Measurements from ENCODE around the gene MBD3.
"Not testable (repeated sequence)": the region's sequence is repeated elsewhere in the genome, so short reads cannot be mapped to it uniquely, and the experiment has no call there.

MBD3 gene, protein sequence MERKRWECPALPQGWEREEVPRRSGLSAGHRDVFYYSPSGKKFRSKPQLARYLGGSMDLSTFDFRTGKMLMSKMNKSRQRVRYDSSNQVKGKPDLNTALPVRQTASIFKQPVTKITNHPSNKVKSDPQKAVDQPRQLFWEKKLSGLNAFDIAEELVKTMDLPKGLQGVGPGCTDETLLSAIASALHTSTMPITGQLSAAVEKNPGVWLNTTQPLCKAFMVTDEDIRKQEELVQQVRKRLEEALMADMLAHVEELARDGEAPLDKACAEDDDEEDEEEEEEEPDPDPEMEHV

DNA sequence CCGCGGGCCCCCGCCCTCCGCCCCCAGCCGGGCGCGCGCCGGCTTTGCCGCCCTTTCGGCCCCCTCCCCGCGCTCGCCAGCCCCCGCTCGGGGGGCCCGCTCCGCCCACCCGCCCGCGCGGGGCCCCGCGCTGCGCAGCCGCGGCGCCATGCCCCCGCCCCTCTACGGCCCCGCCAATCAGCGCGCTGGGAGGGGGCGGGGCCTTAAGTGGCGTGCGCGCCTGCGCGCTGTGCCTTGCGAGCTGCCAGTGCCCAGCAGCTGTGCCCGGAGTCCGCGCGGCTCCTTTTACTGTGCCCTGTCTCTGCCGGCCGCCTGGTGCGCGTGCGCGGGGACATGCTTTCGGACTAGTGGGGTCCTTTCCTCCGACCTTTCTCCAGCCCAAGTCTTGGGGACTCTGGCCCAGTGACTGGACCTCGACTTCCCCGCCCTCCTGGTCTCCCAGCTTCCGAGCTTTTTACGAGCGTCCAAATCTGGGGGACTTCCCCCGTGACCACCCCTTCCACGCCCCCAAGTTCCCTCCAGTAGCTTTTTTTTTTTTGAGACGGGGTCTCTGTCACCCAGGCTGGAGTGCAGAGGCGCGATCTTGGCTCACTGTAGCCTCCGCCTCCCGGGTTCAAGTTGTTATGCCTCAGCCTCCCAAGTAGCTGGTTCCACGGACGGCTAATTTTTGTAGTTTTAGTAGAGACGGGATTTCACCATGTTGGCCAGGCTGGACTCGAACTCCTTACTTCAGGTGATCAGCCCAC lies at the start of gene MBD3:
TSS of gene MBD3 (minus strand) at position 111 of the 746 bp plus-strand sequence. CDS start 234 bp downstream, outside the sequence.
- H3K4me1 ChIP-seq (ENCODE audit: insufficient read depth, low read length): peaks cover 18% of the 10 kb centered on the region
- peak within 1 kb of the TSS; percentile 78 to 86 for H3K4me3 ChIP-seq (ENCODE audit: low read depth in 1 of 2, low read length in 2 of 2)
- H3K9me3 ChIP-seq (ENCODE audit: low read length): no peaks in the 10 kb centered on the region
- H3K27me3 ChIP-seq (ENCODE audit: control insufficient read depth in 1 of 2, insufficient read depth in 2 of 2, low read length in 2 of 2): no peaks in the 10 kb centered on the region
- H3K36me3 ChIP-seq (ENCODE audit: insufficient read depth, low read length): peaks cover 9% of the 10 kb centered on the region
- H3K27ac ChIP-seq (ENCODE audit: low read depth, low read length): peak within 1 kb of the TSS; percentile 97
- H3K9ac ChIP-seq (ENCODE audit: low read length): peak within 1 kb of the TSS; percentile 68

DNA sequence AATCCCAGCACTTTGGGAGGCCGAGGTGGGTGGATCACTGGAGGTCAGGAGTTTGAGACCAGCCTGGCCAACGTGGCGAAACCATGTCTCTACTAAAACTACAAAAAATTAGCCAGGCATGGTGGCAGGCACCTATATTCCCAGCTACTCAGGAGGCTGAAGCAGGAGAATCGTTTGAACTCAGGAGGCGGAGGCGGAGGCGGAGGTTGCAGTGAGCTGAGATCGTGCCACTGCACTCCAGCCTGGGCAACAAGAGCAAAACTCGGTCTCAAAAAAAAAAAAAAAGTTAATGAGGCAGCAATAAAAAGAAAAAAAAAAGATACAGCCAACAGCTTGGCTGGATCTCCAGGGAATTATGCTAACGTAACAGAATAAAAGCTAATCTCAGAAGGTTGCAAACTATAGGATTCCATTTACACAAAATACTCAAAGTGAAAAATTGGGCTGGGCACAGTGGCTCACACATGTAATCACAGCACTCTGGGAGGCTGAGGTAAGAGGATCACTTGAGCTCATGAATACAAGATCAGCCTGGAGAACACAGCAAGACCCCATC lies 48.3 kb upstream of the MBD3 start:
- H3K9ac ChIP-seq (ENCODE audit: low read length); H3K4me3 ChIP-seq (ENCODE audit: low read depth in 1 of 2, low read length in 2 of 2); H3K27ac ChIP-seq (ENCODE audit: low read depth, low read length); H3K9me3 ChIP-seq (ENCODE audit: low read length); H3K4me1 ChIP-seq (ENCODE audit: insufficient read depth, low read length); H3K27me3 ChIP-seq (ENCODE audit: control insufficient read depth in 1 of 2, insufficient read depth in 2 of 2, low read length in 2 of 2); H3K36me3 ChIP-seq (ENCODE audit: insufficient read depth, low read length): not testable (repeated sequence)

DNA sequence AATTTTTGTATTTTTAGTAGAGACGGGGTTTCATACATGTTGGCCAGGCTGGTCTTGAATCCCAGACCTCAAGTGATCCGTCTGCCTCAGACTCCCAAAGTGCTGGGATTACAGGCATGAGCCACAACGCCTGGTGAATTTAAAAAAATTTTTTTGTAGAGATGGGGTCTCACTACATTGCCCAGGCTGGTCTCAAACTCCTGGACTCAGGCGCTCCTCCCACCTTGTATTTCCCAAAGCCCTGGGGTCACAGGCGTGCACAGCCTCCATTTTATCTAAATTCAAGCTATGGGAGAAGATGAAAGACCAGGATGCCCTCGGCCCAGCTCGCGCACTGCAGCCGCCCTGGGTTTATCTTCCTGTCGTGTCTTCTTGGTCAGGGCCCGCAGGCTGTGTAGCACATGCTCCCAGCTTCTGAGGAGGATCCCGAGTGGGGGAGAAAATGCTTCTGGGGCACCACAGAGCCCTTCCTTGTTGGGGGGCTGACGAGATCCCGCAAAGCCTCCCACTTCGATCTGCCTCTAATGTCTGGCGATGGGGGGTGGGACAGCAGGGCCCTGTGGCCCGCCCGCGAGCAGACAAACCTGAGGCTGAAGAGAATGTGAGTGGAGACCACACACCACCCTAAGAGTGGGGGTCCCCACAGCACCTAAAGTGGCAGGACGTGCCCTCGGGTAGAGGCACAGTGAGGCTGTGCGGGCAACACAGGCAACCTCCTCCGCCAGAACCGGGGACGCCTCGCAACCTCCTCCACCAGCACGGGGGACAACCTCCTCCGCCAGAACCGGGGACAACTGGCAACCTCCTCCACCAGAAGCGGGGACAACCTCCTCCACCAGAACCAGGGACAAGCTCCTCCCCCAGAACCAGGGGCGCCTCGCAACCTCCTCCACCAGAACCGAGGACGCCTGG lies 43.9 kb upstream of the MBD3 start:
- H3K4me3 ChIP-seq (ENCODE audit: low read depth in 1 of 2, low read length in 2 of 2): no peak overlapping the region
- no peak overlapping the region for H3K27ac ChIP-seq (ENCODE audit: low read depth, low read length)
- no peaks in the 10 kb centered on the region for H3K36me3 ChIP-seq (ENCODE audit: insufficient read depth, low read length)
- no peaks in the 10 kb centered on the region for H3K9me3 ChIP-seq (ENCODE audit: low read length)
- H3K9ac ChIP-seq (ENCODE audit: low read length): no peak overlapping the region
- no peaks in the 10 kb centered on the region for H3K27me3 ChIP-seq (ENCODE audit: control insufficient read depth in 1 of 2, insufficient read depth in 2 of 2, low read length in 2 of 2)
- no peaks in the 10 kb centered on the region for H3K4me1 ChIP-seq (ENCODE audit: insufficient read depth, low read length)

DNA sequence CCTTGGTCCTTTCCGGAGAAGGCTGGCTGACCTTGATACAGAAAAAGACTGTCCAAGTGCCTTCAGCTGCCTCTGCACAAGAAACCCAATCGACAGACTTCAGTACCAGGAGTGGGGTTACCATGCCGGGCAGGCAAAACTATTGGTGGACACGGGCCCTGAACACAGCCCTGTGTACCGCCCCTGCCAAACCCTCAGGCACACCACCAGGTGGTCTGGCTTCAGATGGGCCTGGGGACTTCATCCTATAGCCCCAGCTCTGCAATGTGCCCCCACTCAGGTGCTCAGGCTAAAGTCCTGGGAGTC lies 42.2 kb upstream of the MBD3 start:
- H3K9me3 ChIP-seq (ENCODE audit: low read length): no peaks in the 10 kb centered on the region
- no peaks in the 10 kb centered on the region for H3K36me3 ChIP-seq (ENCODE audit: insufficient read depth, low read length)
- no peaks in the 10 kb centered on the region for H3K27me3 ChIP-seq (ENCODE audit: control insufficient read depth in 1 of 2, insufficient read depth in 2 of 2, low read length in 2 of 2)
- no peak overlapping the region for H3K27ac ChIP-seq (ENCODE audit: low read depth, low read length)
- H3K4me1 ChIP-seq (ENCODE audit: insufficient read depth, low read length): no peaks in the 10 kb centered on the region
- no peak overlapping the region for H3K4me3 ChIP-seq (ENCODE audit: low read depth in 1 of 2, low read length in 2 of 2)
- no peak overlapping the region for H3K9ac ChIP-seq (ENCODE audit: low read length)

DNA sequence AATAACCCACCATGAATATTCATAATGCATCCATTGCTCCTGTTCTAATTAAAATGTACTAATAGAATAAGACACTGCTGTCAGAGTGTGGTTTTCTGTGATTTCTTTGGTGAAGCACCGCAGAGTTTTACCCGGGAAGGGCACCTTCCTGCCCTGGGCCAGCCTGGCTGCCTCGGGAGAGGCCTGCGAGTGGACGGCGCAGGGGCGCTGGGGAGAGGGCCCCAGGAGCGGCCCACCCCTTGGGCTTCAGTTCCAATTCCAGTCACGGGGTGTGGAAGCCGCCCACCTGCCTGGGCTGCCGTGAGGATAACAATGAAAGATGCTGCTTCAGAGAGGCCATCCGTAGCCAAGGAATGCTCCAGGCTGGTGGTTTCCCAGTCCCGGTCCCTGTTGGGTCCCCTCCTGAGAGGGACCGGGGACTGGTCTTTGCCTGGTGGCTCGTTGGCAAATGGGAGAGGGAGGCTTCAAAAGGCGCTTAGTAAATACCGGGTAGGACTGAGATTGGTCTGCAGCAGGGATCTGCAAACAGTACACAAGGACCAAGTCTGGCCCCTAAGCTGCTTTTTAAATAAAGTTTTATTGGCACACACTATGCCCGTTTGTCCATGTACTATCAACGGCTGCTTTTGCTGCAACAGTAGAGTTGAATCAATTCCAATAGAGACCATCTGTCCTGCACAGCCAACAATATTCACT lies 41.7 kb upstream of the MBD3 start:
- H3K9me3 ChIP-seq (ENCODE audit: low read length): no peaks in the 10 kb centered on the region
- H3K9ac ChIP-seq (ENCODE audit: low read length): no peak overlapping the region
- H3K27me3 ChIP-seq (ENCODE audit: control insufficient read depth in 1 of 2, insufficient read depth in 2 of 2, low read length in 2 of 2): no peaks in the 10 kb centered on the region
- no peak overlapping the region for H3K27ac ChIP-seq (ENCODE audit: low read depth, low read length)
- no peaks in the 10 kb centered on the region for H3K4me1 ChIP-seq (ENCODE audit: insufficient read depth, low read length)
- H3K36me3 ChIP-seq (ENCODE audit: insufficient read depth, low read length): no peaks in the 10 kb centered on the region
- no peak overlapping the region for H3K4me3 ChIP-seq (ENCODE audit: low read depth in 1 of 2, low read length in 2 of 2)

DNA sequence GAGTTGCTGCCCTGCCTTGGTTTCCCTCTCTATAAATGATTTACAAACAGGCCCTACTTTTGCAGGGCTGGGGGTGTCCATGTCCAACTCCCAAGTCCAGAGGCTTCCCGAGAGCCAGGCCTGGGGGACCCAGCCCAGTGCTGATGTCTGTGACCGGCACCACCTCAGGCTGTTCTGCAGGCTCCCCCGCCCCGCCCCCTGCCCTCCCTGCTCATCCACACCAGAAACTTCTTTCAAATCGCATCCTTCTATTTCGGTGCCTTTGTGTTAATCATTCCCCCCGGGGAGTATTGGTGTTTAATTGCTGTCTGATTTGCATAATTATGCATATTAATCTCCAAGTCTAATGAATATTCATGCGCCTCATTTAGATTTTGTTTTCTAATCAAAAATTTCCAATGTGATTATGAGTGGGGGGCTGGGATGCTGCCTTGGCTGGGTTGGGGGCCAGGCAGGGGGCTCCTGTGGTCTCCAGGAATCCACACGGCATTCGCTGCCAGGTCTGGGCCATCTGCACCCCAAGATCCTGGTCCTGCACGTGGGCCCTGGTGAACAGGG lies 40.7 kb upstream of the MBD3 start:
- Histone ChIP-seq H3K36me3 (ENCODE audit: insufficient read depth, low read length) (no peaks in the 10 kb centered on the region), H3K9ac (ENCODE audit: low read length) (no peak overlapping the region), H3K4me1 (ENCODE audit: insufficient read depth, low read length) (no peaks in the 10 kb centered on the region), H3K9me3 (ENCODE audit: low read length) (no peaks in the 10 kb centered on the region), H3K27ac (ENCODE audit: low read depth, low read length) (no peak overlapping the region), H3K27me3 (ENCODE audit: control insufficient read depth in 1 of 2, insufficient read depth in 2 of 2, low read length in 2 of 2) (no peaks in the 10 kb centered on the region), H3K4me3 (ENCODE audit: low read depth in 1 of 2, low read length in 2 of 2) (no peak overlapping the region)

DNA sequence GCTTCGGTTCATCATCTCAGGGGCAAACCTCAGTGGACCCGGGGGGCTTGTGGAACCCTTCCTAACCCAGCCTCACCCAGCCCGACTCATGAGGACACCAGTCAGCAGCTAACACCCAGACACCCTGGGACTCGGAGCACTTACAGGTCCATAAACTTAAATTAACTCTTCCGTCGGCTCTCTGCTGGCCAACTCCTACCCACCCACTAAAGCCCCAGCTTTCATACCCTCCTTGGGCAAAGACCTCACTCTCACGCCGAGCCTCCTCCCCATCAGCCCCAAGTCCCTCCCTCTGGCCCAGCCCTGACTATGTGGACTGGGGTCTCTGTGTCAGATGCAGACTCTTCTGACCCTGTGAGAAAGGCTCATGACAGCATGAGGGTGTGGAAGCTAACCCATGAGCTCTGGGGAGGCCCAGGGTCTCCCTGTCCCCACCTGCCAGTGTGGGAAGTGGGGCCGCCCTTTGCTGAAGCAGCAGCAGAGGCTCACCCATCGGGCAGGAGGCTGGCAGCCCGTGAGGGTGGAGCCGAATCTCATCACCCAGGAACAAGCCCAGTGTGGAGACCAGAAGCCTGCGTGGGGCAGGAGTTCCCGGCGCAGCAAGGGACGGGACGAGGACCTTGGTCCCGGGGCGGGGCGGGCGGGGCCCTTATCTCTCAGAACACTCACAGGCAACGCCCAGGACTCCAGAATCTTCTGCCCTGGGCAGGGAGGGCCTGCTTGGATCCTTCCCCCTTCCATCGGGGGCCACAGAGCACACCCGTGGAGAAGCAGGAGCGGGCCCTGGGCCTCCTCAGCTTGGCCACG lies 40.0 kb upstream of the MBD3 start:
- Histone ChIP-seq H3K27me3 (ENCODE audit: control insufficient read depth in 1 of 2, insufficient read depth in 2 of 2, low read length in 2 of 2) (no peaks in the 10 kb centered on the region), H3K9me3 (ENCODE audit: low read length) (no peaks in the 10 kb centered on the region), H3K4me3 (ENCODE audit: low read depth in 1 of 2, low read length in 2 of 2) (no peak overlapping the region), H3K9ac (ENCODE audit: low read length) (no peak overlapping the region), H3K4me1 (ENCODE audit: insufficient read depth, low read length) (no peaks in the 10 kb centered on the region), H3K27ac (ENCODE audit: low read depth, low read length) (no peak overlapping the region), H3K36me3 (ENCODE audit: insufficient read depth, low read length) (no peaks in the 10 kb centered on the region)

DNA sequence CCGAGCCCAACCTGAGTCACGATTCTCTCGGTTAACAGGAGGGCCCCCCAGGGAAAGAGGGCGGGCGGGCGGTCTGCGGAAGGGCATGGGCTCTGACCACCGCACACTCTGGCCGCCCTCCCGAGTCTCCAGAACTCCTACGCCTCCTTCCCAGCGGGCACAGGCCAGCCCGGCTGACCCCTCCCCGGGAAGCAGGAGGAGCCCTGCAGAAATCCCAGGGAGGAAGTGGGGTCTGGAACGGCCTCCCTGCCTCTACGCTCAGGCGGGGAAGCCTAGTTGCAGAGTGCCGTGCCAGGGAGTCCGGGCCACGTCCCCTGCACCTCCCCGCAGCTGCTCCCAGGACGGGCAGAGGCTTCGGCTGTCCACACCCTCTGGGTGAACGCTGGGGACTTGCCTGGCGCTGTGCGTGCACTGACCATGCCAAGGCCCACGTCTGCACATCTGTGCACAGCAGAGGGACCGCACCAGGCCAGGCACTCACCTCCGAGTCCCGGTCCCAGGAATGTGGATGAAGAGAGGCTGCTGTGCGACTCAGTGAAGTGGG lies 39.0 kb upstream of the MBD3 start:
- Histone ChIP-seq H3K9ac (ENCODE audit: low read length) (no peak overlapping the region), H3K4me1 (ENCODE audit: insufficient read depth, low read length) (no peaks in the 10 kb centered on the region), H3K4me3 (ENCODE audit: low read depth in 1 of 2, low read length in 2 of 2) (no peak overlapping the region), H3K9me3 (ENCODE audit: low read length) (no peaks in the 10 kb centered on the region), H3K36me3 (ENCODE audit: insufficient read depth, low read length) (no peaks in the 10 kb centered on the region), H3K27me3 (ENCODE audit: control insufficient read depth in 1 of 2, insufficient read depth in 2 of 2, low read length in 2 of 2) (no peaks in the 10 kb centered on the region), H3K27ac (ENCODE audit: low read depth, low read length) (no peak overlapping the region)

DNA sequence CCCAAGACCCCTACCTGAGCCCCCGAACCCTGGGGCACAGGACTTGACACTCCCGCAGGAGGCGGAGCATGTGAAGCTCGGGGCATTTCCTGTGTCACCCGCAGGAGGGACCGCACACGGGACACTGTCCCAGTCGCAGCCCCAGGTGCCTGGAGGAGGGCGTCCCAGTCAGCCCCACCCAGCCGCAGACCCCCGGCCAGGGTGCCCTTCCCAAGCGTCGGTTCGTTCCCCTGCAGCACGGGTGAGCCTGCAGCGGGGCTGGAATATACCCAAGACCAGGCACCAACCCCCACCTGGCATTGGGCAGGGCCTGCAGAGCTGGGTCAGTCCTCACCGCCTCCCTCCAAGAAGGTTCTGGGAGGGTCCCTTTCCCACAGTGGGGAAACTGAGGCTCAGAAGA lies 38.1 kb upstream of the MBD3 start:
- Histone ChIP-seq H3K36me3 (ENCODE audit: insufficient read depth, low read length) (no peaks in the 10 kb centered on the region), H3K9me3 (ENCODE audit: low read length) (no peaks in the 10 kb centered on the region), H3K27ac (ENCODE audit: low read depth, low read length) (no peak overlapping the region), H3K4me1 (ENCODE audit: insufficient read depth, low read length) (no peaks in the 10 kb centered on the region), H3K4me3 (ENCODE audit: low read depth in 1 of 2, low read length in 2 of 2) (no peak overlapping the region), H3K27me3 (ENCODE audit: control insufficient read depth in 1 of 2, insufficient read depth in 2 of 2, low read length in 2 of 2) (no peaks in the 10 kb centered on the region), H3K9ac (ENCODE audit: low read length) (no peak overlapping the region)

DNA sequence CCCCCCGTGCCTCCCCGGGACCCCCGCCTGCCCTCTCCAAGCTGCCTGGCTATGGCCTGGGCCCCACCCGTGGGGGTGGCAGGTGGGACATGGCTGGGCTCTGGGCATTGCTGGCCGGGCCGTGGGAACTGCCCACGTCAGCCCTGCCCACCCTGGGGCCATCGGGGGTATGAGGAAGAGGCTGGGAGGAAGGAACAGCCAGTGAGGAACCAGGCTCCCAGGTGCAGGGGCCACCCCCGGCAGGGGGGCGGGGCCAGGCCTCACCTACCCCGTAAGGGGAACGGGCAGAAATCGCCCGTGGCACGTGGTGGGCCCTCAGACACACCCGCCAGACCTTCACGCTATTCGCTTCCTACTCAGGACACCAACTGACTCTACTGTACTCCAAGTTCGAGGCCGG lies 37.3 kb upstream of the MBD3 start:
- H3K9me3 ChIP-seq (ENCODE audit: low read length): no peaks in the 10 kb centered on the region
- H3K4me3 ChIP-seq (ENCODE audit: low read depth in 1 of 2, low read length in 2 of 2): no peak overlapping the region
- H3K27me3 ChIP-seq (ENCODE audit: control insufficient read depth in 1 of 2, insufficient read depth in 2 of 2, low read length in 2 of 2): no peaks in the 10 kb centered on the region
- H3K9ac ChIP-seq (ENCODE audit: low read length): no peak overlapping the region
- no peaks in the 10 kb centered on the region for H3K36me3 ChIP-seq (ENCODE audit: insufficient read depth, low read length)
- H3K27ac ChIP-seq (ENCODE audit: low read depth, low read length): no peak overlapping the region
- no peaks in the 10 kb centered on the region for H3K4me1 ChIP-seq (ENCODE audit: insufficient read depth, low read length)
